Parathyroid adenoma (tissue), 2 donors: ENCODE measurements around the gene NCOA3.

Source experiments
- H2AFZ ChIP-seq: fragments of 300-600 bp; sonication (generic); one replicate; pipeline ENCODE4 v1.7.0; 2017; ENCODE audit warnings: antibody characterized with exemption, mild to moderate bottlenecking
- H3K27ac ChIP-seq: fragments of 300-600 bp; sonication (generic); one replicate; pipeline ENCODE4 v1.7.0; 2017
- H3K27me3 ChIP-seq: fragments of 300-600 bp; sonication (generic); one replicate; pipeline ENCODE4 v1.7.0; 2017; ENCODE audit warnings: low read length; ENCODE audit not compliant: control insufficient read depth, insufficient read depth
- H3K36me3 ChIP-seq: fragments of 300-600 bp; sonication (generic); one replicate; pipeline ENCODE4 v1.7.0; 2017; ENCODE audit warnings: low read length; ENCODE audit not compliant: control insufficient read depth, insufficient read depth
- H3K4me1 ChIP-seq: fragments of 300-600 bp; sonication (generic); one replicate; pipeline ENCODE4 v1.7.0; 2017; ENCODE audit warnings: control low read depth
- H3K4me2 ChIP-seq: fragments of 300-600 bp; sonication (generic); one replicate; pipeline ENCODE4 v1.7.0; 2017; ENCODE audit warnings: low read length
- H3K4me3 ChIP-seq: fragments of 300-600 bp; sonication (generic); one replicate; pipeline ENCODE4 v1.7.0; 2017; ENCODE audit warnings: low read depth, low read length
- H3K79me2 ChIP-seq: fragments of 300-600 bp; sonication (generic); one replicate; pipeline ENCODE4 v1.7.0; 2017; ENCODE audit warnings: control low read depth
- H3K9ac ChIP-seq: fragments of 300-600 bp; sonication (generic); one replicate; pipeline ENCODE4 v1.7.0; 2017; ENCODE audit warnings: mild to moderate bottlenecking
- H3K9me3 ChIP-seq: fragments of 300-600 bp; sonication (generic); one replicate; pipeline ENCODE4 v1.7.0; 2017; ENCODE audit warnings: low read length; ENCODE audit not compliant: control insufficient read depth
- TF ChIP-seq, protein P1 (sequence below): fragments of 300-600 bp; sonication (generic); IDR thresholded peaks from one replicate; pipeline ENCODE4 v1.7.0; 2017; ENCODE audit warnings: antibody characterized with exemption, mild to moderate bottlenecking
- donor health status: primary hyperparathyroidism.

The NCOA3 gene

DNA sequence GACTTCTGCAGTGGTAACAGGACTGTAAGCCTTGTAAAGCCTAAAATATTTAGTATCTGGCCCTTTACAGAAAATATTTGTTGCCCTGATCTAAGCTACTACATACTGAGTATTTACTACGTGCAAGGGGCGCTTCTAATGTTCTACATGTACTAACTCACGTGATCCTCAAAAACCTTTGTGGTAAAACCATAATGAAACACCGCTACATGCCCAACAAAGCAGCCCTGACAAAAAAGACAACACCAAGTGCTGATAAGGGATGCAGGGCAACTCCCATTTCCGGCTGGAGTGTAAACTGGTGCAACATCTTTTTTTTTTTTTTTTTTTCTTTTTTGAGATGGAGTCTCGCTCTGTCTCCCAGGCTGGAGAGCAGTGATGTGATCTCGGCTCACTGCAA lies 198.6 kb downstream of the NCOA3 start:
- no peaks in the 10 kb centered on the region for H3K36me3 ChIP-seq
- TF ChIP-seq, protein P1, sequence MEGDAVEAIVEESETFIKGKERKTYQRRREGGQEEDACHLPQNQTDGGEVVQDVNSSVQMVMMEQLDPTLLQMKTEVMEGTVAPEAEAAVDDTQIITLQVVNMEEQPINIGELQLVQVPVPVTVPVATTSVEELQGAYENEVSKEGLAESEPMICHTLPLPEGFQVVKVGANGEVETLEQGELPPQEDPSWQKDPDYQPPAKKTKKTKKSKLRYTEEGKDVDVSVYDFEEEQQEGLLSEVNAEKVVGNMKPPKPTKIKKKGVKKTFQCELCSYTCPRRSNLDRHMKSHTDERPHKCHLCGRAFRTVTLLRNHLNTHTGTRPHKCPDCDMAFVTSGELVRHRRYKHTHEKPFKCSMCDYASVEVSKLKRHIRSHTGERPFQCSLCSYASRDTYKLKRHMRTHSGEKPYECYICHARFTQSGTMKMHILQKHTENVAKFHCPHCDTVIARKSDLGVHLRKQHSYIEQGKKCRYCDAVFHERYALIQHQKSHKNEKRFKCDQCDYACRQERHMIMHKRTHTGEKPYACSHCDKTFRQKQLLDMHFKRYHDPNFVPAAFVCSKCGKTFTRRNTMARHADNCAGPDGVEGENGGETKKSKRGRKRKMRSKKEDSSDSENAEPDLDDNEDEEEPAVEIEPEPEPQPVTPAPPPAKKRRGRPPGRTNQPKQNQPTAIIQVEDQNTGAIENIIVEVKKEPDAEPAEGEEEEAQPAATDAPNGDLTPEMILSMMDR, result no peak
- no peaks in the 10 kb centered on the region for H3K79me2 ChIP-seq
- H3K4me2 ChIP-seq, result no peak overlapping the region
- no peak overlapping the region for H3K4me3 ChIP-seq
- H3K27me3 ChIP-seq, result no peaks in the 10 kb centered on the region
- H3K9me3 ChIP-seq, result no peaks in the 10 kb centered on the region
- no peaks in the 10 kb centered on the region for H3K4me1 ChIP-seq
- no peak overlapping the region for H3K9ac ChIP-seq
- no peak overlapping the region for H2AFZ ChIP-seq
- no peak overlapping the region for H3K27ac ChIP-seq

DNA sequence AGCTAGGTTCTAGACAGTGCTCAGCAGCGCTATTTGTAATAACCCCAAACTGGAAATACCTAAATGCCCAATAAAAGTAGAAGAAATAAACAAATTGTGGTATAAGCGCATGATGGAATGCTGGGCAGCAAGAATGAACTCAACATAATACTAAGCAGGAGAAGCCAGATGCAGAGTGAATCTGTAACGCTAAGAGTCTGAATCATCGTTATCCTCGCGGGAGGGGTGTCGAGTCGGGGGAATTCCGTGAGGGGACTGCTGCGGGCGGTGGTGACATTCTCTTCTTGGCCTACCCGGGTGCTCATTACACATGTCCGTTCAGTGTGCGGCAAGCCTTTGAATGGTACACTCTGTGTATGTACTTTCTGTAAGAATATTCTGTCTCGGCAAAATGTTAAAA lies 199.9 kb downstream of the NCOA3 start:
- TF ChIP-seq, protein P1, result no peak
- Histone ChIP-seq H3K4me3 (no peak overlapping the region), H3K9me3 (no peaks in the 10 kb centered on the region), H3K9ac (no peak overlapping the region), H3K27ac (no peak overlapping the region), H3K79me2 (no peaks in the 10 kb centered on the region), H2AFZ (no peak overlapping the region), H3K4me1 (no peaks in the 10 kb centered on the region), H3K36me3 (no peaks in the 10 kb centered on the region), H3K27me3 (no peaks in the 10 kb centered on the region), H3K4me2 (no peak overlapping the region)

DNA sequence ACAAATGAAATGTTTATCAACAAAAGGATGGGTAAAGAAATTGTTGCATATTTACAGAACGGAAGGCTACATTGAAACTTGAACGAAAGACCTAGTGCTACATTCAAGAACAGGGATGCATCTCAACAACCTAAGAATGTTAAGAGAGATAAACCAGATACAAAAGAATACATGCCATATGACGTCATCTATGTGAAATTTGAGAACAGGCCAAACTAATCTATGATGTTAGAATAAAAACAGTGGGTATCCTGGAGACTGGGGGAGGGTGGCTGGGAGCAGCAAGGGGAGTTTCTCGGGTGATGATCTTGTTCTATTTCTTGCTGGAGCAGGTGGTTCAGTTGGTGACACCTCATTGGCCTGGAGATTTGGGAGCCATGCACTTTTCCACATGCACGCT lies 202.1 kb downstream of the NCOA3 start:
- H3K27me3 ChIP-seq, result no peaks in the 10 kb centered on the region
- no peaks in the 10 kb centered on the region for H3K9me3 ChIP-seq
- no peaks in the 10 kb centered on the region for H3K36me3 ChIP-seq
- H3K9ac ChIP-seq, result no peak overlapping the region
- no peak overlapping the region for H3K27ac ChIP-seq
- no peak overlapping the region for H2AFZ ChIP-seq
- no peaks in the 10 kb centered on the region for H3K79me2 ChIP-seq
- no peak overlapping the region for H3K4me2 ChIP-seq
- TF ChIP-seq, protein P1, result no peak
- no peaks in the 10 kb centered on the region for H3K4me1 ChIP-seq
- no peak overlapping the region for H3K4me3 ChIP-seq

DNA sequence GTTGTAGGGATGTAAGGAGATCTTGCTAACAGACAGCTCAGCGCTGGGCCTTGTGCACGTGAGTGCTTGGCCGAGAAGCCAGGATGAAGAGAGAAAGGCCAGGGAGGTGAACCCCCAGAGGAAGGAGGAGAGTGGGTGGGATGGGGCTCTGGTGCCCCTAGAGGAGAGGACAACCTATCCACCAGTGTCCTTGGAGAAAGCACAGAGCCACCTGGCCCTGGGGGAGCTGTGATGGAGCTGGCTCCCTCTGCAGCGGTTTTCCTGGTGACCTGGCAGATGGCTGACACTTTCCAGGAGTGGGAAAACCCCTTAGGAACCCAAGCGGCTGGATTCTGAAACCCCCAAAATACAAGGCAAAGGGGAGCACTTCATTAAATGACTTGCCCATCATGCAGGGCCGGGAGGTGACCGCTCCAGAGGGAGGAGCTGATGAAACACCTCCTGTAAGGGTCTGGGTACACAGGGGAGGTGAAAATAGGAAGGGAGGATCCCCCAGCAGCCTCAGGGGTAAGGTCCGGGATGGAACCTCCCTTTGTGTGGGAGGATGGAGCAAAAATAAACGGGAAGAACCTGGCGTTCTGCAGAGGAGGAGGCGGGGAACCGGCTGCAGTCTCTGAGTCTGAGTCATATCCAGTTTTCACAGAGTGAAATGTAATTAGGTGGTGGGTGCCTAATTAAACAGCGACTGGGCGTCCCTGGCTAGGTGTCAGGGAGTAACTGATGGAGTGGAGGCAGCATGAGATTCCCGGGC lies 203.2 kb downstream of the NCOA3 start:
- Histone ChIP-seq H3K9ac (no peak overlapping the region), H2AFZ (no peak overlapping the region), H3K4me2 (no peak overlapping the region), H3K27me3 (no peaks in the 10 kb centered on the region), H3K4me1 (no peaks in the 10 kb centered on the region), H3K79me2 (no peaks in the 10 kb centered on the region), H3K9me3 (no peaks in the 10 kb centered on the region), H3K36me3 (no peaks in the 10 kb centered on the region), H3K4me3 (no peak overlapping the region), H3K27ac (no peak overlapping the region)
- TF ChIP-seq, protein P1, result no peak

DNA sequence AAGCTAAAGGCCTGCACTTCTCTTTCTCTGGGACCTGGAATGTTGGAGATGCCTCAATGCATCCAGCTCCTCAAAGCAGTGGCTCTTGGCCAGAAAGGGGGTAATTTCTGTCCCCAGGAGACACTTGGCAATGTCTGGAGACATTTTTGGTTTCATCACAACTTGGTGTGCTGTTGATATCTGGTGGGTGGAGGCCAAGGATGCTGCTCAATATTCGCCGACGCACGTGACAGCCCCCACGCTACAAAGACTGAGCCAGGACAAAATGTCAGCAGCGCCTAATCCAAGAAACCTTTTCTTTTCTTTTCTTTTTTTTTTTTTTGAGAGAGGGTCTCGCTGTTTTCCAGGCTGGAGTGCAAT lies 203.8 kb downstream of the NCOA3 start:
- Histone ChIP-seq H2AFZ (no peak overlapping the region), H3K4me2 (no peak overlapping the region), H3K36me3 (no peaks in the 10 kb centered on the region), H3K27me3 (no peaks in the 10 kb centered on the region), H3K79me2 (no peaks in the 10 kb centered on the region), H3K27ac (no peak overlapping the region), H3K4me1 (no peaks in the 10 kb centered on the region), H3K9me3 (no peaks in the 10 kb centered on the region), H3K4me3 (no peak overlapping the region), H3K9ac (no peak overlapping the region)
- TF ChIP-seq, protein P1, result no peak
